ENCODE data around the gene SPTAN1.

SPTAN1 gene

GRCh38 chr9:128532581-128532980 is 19.8 kb upstream of the SPTAN1 start:
- ChIA-PET CTCF (no interaction called here), POLR2A (no interaction called here)
- DNase-seq (ENCODE audit: extremely low spot score), result no peak
- TF ChIP-seq SP1 (IDR thresholded peaks at IDR 0.05) (no peak), SUZ12 (IDR thresholded peaks at IDR 0.05) (no peak), ELF4 (IDR thresholded peaks at IDR 0.05) (no peak), PKNOX1 (IDR thresholded peaks at IDR 0.05) (no peak), ARNT (IDR thresholded peaks at IDR 0.05) (no peak)

DNA sequence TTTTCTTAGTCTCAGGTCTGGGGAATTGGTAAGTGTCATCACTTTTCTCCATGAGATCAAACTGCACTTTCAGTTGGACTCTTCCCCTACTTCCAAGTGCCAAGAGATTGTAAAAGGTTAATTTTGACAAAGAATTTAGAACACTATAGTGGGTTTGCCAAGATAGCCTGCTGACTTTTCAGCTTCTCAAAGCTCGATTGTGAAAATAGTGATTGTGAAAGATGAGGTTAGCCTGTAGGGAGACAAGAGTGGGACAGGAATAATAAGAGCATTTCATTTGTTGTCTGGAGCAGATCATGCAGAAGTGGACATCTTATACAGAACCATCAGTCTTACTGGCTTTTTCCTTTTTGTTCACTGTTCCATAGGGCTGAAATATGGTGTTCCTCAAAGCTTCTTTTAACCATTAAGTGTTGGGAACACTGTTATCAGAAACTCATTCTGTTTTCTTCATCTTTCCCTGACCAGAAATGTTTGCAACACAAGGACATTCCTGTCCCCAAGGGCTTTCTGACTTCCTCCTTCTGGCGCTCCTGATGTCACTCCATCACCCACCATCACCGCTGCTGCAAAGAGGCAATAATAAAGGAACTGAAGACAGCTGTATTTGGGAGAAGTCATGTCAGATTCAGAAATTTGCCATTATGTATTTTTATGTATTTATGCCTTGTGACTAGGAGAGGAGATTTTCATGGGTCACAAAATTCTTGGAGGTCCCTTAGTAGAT is 11.6 kb upstream of the SPTAN1 start:
- ChIA-PET POLR2A (interaction anchor here (0.8 to 1.1 kb wide), 2 partner anchors 10 to 11 kb away, joined by 3 read pairs; partner anchors contain the start of gene SPTAN1), CTCF (interaction anchor here (0.6 kb wide), 1 partner anchor 19 kb away, joined by 6 read pairs; no protein-coding TSS in a partner anchor)
- TF ChIP-seq SUZ12 (IDR thresholded peaks at IDR 0.05) (no peak), ELF4 (IDR thresholded peaks at IDR 0.05) (no peak), HDGF (IDR thresholded peaks at IDR 0.05; ENCODE audit: borderline replicate concordance) (no peak), PKNOX1 (IDR thresholded peaks at IDR 0.05) (no peak), FOXM1 (IDR thresholded peaks at IDR 0.05; ENCODE audit: borderline replicate concordance) (no peak), NFRKB (IDR thresholded peaks at IDR 0.05) (no peak)
- DNase-seq (ENCODE audit: extremely low spot score), result no peak

- TF ChIP-seq ELF4 (IDR thresholded peaks at IDR 0.05) (no peak), NFRKB (IDR thresholded peaks at IDR 0.05) (no peak), L3MBTL2 (conservative IDR thresholded peaks at IDR 0.05) (no peak), FOXK2 (IDR thresholded peaks at IDR 0.05) (no peak), PKNOX1 (IDR thresholded peaks at IDR 0.05) (no peak), SP1 (IDR thresholded peaks at IDR 0.05) (no peak), CTBP1 (IDR thresholded peaks at IDR 0.05; ENCODE audit: borderline replicate concordance) (no peak)
- DNase-seq (ENCODE audit: extremely low spot score), result no peak
- ChIA-PET CTCF (no interaction called here), POLR2A (no interaction called here)
Observed at GRCh38 chr9:128546504-128546903, 5.9 kb upstream of the SPTAN1 start.

DNA sequence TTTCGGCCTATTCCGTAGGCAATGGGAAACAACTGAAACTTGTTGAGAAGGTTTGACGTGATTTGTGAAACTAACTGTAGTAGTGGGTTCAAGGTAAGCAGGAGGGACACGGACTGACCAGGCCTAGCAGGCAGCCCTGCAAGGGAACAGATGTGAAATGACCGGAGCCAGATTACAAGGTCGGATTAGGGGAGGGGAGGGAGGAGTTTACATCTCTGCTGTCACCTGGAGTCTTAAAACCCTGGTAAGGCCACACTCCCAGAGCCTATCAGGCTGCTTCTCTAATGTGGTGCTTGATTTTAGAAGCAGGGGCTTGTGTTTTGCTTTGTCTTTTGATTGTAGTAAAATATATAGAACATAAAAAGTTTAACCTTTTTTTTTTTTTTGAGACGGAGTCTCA is 3.5 kb upstream of the SPTAN1 start:
- POLR2A ChIA-PET, result no interaction called here
- DNase-seq (ENCODE audit: extremely low spot score), result no peak
- CTCF ChIA-PET, result no interaction called here
- TF ChIP-seq FOXK2 (IDR thresholded peaks at IDR 0.05) (no peak), SP1 (IDR thresholded peaks at IDR 0.05) (no peak), BHLHE40 (IDR thresholded peaks at IDR 0.05; ENCODE audit: borderline replicate concordance) (no peak), L3MBTL2 (conservative IDR thresholded peaks at IDR 0.05) (no peak), HDGF (IDR thresholded peaks at IDR 0.05; ENCODE audit: borderline replicate concordance) (no peak), TARDBP (IDR thresholded peaks at IDR 0.05) (no peak), CTBP1 (IDR thresholded peaks at IDR 0.05; ENCODE audit: borderline replicate concordance) (no peak), NFRKB (IDR thresholded peaks at IDR 0.05) (no peak), FOXA1 (IDR thresholded peaks at IDR 0.05) (no peak), ZNF384 (IDR thresholded peaks at IDR 0.05) (no peak), FOXM1 (IDR thresholded peaks at IDR 0.05; ENCODE audit: borderline replicate concordance) (no peak), ELF4 (IDR thresholded peaks at IDR 0.05) (no peak), SUZ12 (IDR thresholded peaks at IDR 0.05) (no peak), ARNT (IDR thresholded peaks at IDR 0.05) (no peak), LEF1 (IDR thresholded peaks at IDR 0.05; ENCODE audit: borderline replicate concordance) (no peak), PKNOX1 (IDR thresholded peaks at IDR 0.05) (no peak)

DNA sequence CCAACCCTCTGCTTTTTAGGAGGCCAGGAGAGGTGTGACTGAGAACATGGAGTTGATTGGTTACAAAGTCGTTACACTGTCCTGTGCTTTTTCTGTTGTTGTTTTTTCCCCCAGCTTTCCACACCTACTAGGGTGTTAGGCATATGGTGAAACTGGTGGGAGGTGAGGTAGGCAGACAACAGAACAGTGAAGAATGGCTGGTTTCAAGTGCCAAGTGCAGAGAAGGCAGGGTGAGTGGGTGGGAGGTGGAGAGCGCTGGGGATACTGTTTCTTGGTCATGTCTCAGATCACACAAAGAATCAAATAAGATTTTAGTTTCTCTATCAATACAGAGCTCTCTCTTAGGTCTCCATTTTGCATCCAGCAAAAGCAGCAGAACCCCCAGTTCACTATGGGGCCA is 2.2 kb upstream of the SPTAN1 start:
- ChIA-PET POLR2A (interaction anchor here (0.6 to 3.2 kb wide), 6 partner anchors 9 to 222 kb away, joined by 3 to 22 read pairs (median 3); partner anchors contain the start of genes GLE1 and ZDHHC12), CTCF (no interaction called here)
- DNase-seq (ENCODE audit: extremely low spot score), result no peak
- TF ChIP-seq ARNT (IDR thresholded peaks at IDR 0.05), result no peak
- TF ChIP-seq SP1 (IDR thresholded peaks at IDR 0.05), result no peak
- TF ChIP-seq SUZ12 (IDR thresholded peaks at IDR 0.05), result no peak
- no peak for TF ChIP-seq FOXA1 (IDR thresholded peaks at IDR 0.05)
- no peak for TF ChIP-seq LEF1 (IDR thresholded peaks at IDR 0.05; ENCODE audit: borderline replicate concordance)
- TF ChIP-seq TARDBP (IDR thresholded peaks at IDR 0.05), result no peak
- TF ChIP-seq FOXM1 (IDR thresholded peaks at IDR 0.05; ENCODE audit: borderline replicate concordance), result no peak
- TF ChIP-seq NFRKB (IDR thresholded peaks at IDR 0.05), result no peak
- no peak for TF ChIP-seq ELF4 (IDR thresholded peaks at IDR 0.05)
- TF ChIP-seq HDGF (IDR thresholded peaks at IDR 0.05; ENCODE audit: borderline replicate concordance), result no peak
- no peak for TF ChIP-seq L3MBTL2 (conservative IDR thresholded peaks at IDR 0.05)
- no peak for TF ChIP-seq ZNF384 (IDR thresholded peaks at IDR 0.05)
- no peak for TF ChIP-seq BHLHE40 (IDR thresholded peaks at IDR 0.05; ENCODE audit: borderline replicate concordance)
- TF ChIP-seq PKNOX1 (IDR thresholded peaks at IDR 0.05), result no peak
- no peak for TF ChIP-seq FOXK2 (IDR thresholded peaks at IDR 0.05)
- no peak for TF ChIP-seq CTBP1 (IDR thresholded peaks at IDR 0.05; ENCODE audit: borderline replicate concordance)
